Neural cell (in vitro differentiated cells): ENCODE results near the gene COBLL1. TPM values are rescaled to one million over a fixed set of nuclear protein-coding genes. Genes with fewer than 3 reads are reported as not detected.

ENCODE experiments used
- H2AFZ ChIP-seq: fragments of 200-600, 300-800 bp; sonication (generic), shearing (Covaris generic); 2 replicates; pipeline ENCODE4 v1.6.0; 2014; ENCODE audit warnings: low read depth, mild to moderate bottlenecking, antibody characterized with exemption, low read length, moderate library complexity
- H3F3A ChIP-seq: fragments of 200-600 bp; shearing (Covaris generic); 2 replicates; pipeline ENCODE4 v1.6.1; 2016; ENCODE audit warnings: mild to moderate bottlenecking, moderate library complexity, mixed read lengths, antibody characterized with exemption, low read length; ENCODE audit not compliant: insufficient read depth, poor library complexity, severe bottlenecking
- H3K27ac ChIP-seq: fragments of 200-600, 300-800 bp; sonication (generic), shearing (Covaris generic); 2 replicates; pipeline ENCODE4 v1.5.1; 2014; ENCODE audit warnings: mild to moderate bottlenecking, low read length, moderate library complexity
- H3K27me3 ChIP-seq: fragments of 300-800, 200-600 bp; sonication (generic), shearing (Covaris generic); 2 replicates; pipeline ENCODE4 v1.6.0; 2014; ENCODE audit warnings: mild to moderate bottlenecking, low read depth, low read length, moderate library complexity; ENCODE audit not compliant: insufficient read depth
- H3K36me3 ChIP-seq: fragments of 300-800, 200-600 bp; sonication (generic), shearing (Covaris generic); 2 replicates; pipeline ENCODE4 v1.5.1; 2014; ENCODE audit warnings: mild to moderate bottlenecking, antibody characterized with exemption, low read length, moderate library complexity; ENCODE audit not compliant: insufficient read depth
- H3K4me2 ChIP-seq: fragments of 300-800, 200-600 bp; sonication (generic), shearing (Covaris generic); 2 replicates; pipeline ENCODE4 v1.6.0; 2014; ENCODE audit warnings: mild to moderate bottlenecking, low read length
- H3K4me3 ChIP-seq: fragments of 300-800, 200-600 bp; sonication (generic), shearing (Covaris generic); 2 replicates; pipeline ENCODE4 v1.5.1; 2014; ENCODE audit warnings: mild to moderate bottlenecking, low read length, moderate library complexity
- H3K79me2 ChIP-seq: fragments of 200-600 bp; shearing (Covaris generic); replicated peaks from 2 replicates; pipeline ENCODE4 v1.6.0; 2014; ENCODE audit warnings: mild to moderate bottlenecking, low read length, moderate library complexity; ENCODE audit not compliant: insufficient read depth
- H3K9ac ChIP-seq: fragments of 300-800, 200-600 bp; sonication (generic), shearing (Covaris generic); 2 replicates; pipeline ENCODE4 v1.6.1; 2016; ENCODE audit warnings: mild to moderate bottlenecking, low read length, mixed read lengths
- H3K9me2 ChIP-seq: fragments of 200-600 bp; shearing (Covaris generic); 2 replicates; pipeline ENCODE4 v1.6.1; 2016; ENCODE audit warnings: mild to moderate bottlenecking, low read length, mixed read lengths; ENCODE audit not compliant: insufficient read depth
- H3K9me3 ChIP-seq: fragments of 200-600, 300-800 bp; sonication (generic), shearing (Covaris generic); 2 replicates; pipeline ENCODE4 v1.6.1; 2016; ENCODE audit warnings: mild to moderate bottlenecking, mixed run types, low read length, moderate library complexity, mixed read lengths
- H4K20me1 ChIP-seq: fragments of 200-600 bp; shearing (Covaris generic); 2 replicates; pipeline ENCODE4 v1.6.1; 2016; ENCODE audit warnings: mild to moderate bottlenecking, mixed run types; ENCODE audit not compliant: insufficient read depth
- EP300 ChIP-seq: fragments of 450-650 bp; conservative IDR thresholded peaks from 2 replicates; pipeline ENCODE4 v1.6.1; 2014; ENCODE audit warnings: antibody characterized with exemption, mild to moderate bottlenecking, moderate library complexity; ENCODE audit not compliant: poor library complexity, severe bottlenecking
- EZH2 ChIP-seq: fragments of 200-600, 300-800 bp; shearing (Covaris generic), sonication (generic); IDR thresholded peaks from 2 replicates; pipeline ENCODE4 v1.6.1; 2014; ENCODE audit warnings: antibody characterized with exemption, low read length, borderline replicate concordance, mild to moderate bottlenecking; ENCODE audit not compliant: insufficient read depth, poor library complexity, severe bottlenecking
- MXI1 ChIP-seq: fragments of 450-650 bp; conservative IDR thresholded peaks from 2 replicates; pipeline ENCODE4 v1.6.1; 2014; ENCODE audit warnings: antibody characterized with exemption, mild to moderate bottlenecking; ENCODE audit not compliant: poor library complexity, severe bottlenecking
- POLR2AphosphoS5 ChIP-seq: IDR thresholded peaks from 2 replicates; pipeline ENCODE4 v1.6.1; 2012
- RAD21 ChIP-seq: fragments of 450-650 bp; conservative IDR thresholded peaks from 2 replicates; pipeline ENCODE4 v1.6.1; 2014; ENCODE audit warnings: antibody characterized with exemption, mild to moderate bottlenecking, moderate library complexity
- SMC3 ChIP-seq: fragments of 450-650 bp; conservative IDR thresholded peaks from 2 replicates; pipeline ENCODE4 v1.6.1; 2014; ENCODE audit warnings: antibody characterized with exemption, mild to moderate bottlenecking, moderate library complexity; ENCODE audit not compliant: poor library complexity
- TAF1 ChIP-seq: IDR thresholded peaks from 2 replicates; pipeline ENCODE4 v1.6.1; 2012; ENCODE audit warnings: low read depth
- polyA plus RNA-seq: library from polyadenylated mRNA; depleted of rRNA; stranded (reverse); fragments of >200 nt; gene quantifications from 2 replicates; pipeline ENCODE4 v1.2.3, GENCODE V29; 2014
- TF ChIP-seq, protein P1 (sequence below): IDR thresholded peaks from 2 replicates; pipeline ENCODE4 v1.6.1; 2012; ENCODE audit warnings: borderline replicate concordance
- TF ChIP-seq, protein P2 (sequence below): fragments of 450-650 bp; IDR thresholded peaks from 2 replicates; pipeline ENCODE4 v1.5.1; 2014; ENCODE audit warnings: antibody characterized with exemption, mild to moderate bottlenecking, moderate library complexity; ENCODE audit not compliant: poor library complexity, severe bottlenecking

Gene COBLL1
- polyA plus RNA-seq, 1 donor from 2014 or later: 0.11 TPM

DNA sequence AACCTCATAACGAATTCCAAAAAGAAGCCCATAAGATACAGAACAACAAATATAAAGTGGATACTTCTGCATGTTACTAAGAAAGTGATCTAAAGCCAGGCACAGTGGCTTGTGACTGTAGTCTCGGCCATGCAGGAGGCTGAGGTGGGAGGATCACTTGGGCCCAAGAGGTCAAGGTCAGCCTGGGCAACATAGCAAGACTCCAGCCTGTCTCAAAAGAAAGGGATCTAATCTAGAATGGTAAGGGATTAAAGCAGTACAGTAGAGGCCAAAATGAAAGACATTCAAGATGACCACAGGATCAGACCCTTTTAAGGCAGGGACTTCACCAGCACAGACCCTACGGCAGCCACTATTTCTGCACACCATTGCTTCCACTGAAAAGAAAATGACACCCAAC, 3.8 kb downstream of the COBLL1 start:
- H3K79me2 ChIP-seq: no peaks in the 10 kb centered on the region
- no peaks in the 10 kb centered on the region for H3F3A ChIP-seq
- H2AFZ ChIP-seq: no peak overlapping the region
- no peak overlapping the region for H3K4me2 ChIP-seq
- no peak overlapping the region for H3K4me3 ChIP-seq
- H3K27ac ChIP-seq: no peak overlapping the region
- no peaks in the 10 kb centered on the region for H3K36me3 ChIP-seq
- no peaks in the 10 kb centered on the region for H4K20me1 ChIP-seq
- H3K27me3 ChIP-seq: peaks cover 35% of the 10 kb centered on the region
- H3K9me2 ChIP-seq: no peaks in the 10 kb centered on the region
- H3K9me3 ChIP-seq: no peaks in the 10 kb centered on the region
- H3K9ac ChIP-seq: no peak overlapping the region
- no peak for TF ChIP-seq MXI1
- no peak for TF ChIP-seq TAF1
- TF ChIP-seq, protein P1, sequence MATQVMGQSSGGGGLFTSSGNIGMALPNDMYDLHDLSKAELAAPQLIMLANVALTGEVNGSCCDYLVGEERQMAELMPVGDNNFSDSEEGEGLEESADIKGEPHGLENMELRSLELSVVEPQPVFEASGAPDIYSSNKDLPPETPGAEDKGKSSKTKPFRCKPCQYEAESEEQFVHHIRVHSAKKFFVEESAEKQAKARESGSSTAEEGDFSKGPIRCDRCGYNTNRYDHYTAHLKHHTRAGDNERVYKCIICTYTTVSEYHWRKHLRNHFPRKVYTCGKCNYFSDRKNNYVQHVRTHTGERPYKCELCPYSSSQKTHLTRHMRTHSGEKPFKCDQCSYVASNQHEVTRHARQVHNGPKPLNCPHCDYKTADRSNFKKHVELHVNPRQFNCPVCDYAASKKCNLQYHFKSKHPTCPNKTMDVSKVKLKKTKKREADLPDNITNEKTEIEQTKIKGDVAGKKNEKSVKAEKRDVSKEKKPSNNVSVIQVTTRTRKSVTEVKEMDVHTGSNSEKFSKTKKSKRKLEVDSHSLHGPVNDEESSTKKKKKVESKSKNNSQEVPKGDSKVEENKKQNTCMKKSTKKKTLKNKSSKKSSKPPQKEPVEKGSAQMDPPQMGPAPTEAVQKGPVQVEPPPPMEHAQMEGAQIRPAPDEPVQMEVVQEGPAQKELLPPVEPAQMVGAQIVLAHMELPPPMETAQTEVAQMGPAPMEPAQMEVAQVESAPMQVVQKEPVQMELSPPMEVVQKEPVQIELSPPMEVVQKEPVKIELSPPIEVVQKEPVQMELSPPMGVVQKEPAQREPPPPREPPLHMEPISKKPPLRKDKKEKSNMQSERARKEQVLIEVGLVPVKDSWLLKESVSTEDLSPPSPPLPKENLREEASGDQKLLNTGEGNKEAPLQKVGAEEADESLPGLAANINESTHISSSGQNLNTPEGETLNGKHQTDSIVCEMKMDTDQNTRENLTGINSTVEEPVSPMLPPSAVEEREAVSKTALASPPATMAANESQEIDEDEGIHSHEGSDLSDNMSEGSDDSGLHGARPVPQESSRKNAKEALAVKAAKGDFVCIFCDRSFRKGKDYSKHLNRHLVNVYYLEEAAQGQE: no peak
- TF ChIP-seq, protein P2, sequence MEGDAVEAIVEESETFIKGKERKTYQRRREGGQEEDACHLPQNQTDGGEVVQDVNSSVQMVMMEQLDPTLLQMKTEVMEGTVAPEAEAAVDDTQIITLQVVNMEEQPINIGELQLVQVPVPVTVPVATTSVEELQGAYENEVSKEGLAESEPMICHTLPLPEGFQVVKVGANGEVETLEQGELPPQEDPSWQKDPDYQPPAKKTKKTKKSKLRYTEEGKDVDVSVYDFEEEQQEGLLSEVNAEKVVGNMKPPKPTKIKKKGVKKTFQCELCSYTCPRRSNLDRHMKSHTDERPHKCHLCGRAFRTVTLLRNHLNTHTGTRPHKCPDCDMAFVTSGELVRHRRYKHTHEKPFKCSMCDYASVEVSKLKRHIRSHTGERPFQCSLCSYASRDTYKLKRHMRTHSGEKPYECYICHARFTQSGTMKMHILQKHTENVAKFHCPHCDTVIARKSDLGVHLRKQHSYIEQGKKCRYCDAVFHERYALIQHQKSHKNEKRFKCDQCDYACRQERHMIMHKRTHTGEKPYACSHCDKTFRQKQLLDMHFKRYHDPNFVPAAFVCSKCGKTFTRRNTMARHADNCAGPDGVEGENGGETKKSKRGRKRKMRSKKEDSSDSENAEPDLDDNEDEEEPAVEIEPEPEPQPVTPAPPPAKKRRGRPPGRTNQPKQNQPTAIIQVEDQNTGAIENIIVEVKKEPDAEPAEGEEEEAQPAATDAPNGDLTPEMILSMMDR: no peak
- TF ChIP-seq EZH2: no peak
- no peak for TF ChIP-seq EP300
- TF ChIP-seq POLR2AphosphoS5: no peak
- no peak for TF ChIP-seq RAD21
- no peak for TF ChIP-seq SMC3

DNA sequence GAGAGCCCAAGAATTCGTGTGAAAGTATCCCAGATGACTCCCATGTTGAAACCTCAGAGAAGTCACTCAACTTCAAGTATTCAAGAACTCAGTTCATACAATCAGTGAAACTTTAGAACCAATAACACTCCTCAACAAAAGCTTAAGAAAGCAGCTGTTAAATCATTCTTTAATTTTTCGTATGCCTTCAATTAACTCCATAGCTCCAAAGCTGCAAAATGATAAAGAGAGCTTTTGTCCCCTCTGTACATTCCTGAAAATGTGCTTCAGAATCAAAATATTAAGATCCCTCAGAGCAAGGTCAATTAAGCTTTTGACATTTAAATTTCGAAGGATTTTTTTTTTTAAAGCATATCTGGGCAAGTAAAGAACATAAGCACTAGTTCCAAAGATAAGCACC, 4.7 kb downstream of the COBLL1 start:
- Histone ChIP-seq H3F3A (no peaks in the 10 kb centered on the region), H3K9me3 (no peaks in the 10 kb centered on the region), H3K9me2 (no peaks in the 10 kb centered on the region), H2AFZ (no peak overlapping the region), H3K27me3 (peaks cover 33% of the 10 kb centered on the region), H3K79me2 (no peaks in the 10 kb centered on the region), H3K4me2 (no peak overlapping the region), H3K27ac (no peak overlapping the region), H3K9ac (no peak overlapping the region), H3K36me3 (no peaks in the 10 kb centered on the region), H3K4me3 (no peak overlapping the region), H4K20me1 (no peaks in the 10 kb centered on the region)
- no peak for TF ChIP-seq POLR2AphosphoS5
- TF ChIP-seq, protein P2: no peak
- TF ChIP-seq EP300: no peak
- no peak for TF ChIP-seq EZH2
